ENCODE measurements around the gene RNF222.

RNF222 gene

DNA sequence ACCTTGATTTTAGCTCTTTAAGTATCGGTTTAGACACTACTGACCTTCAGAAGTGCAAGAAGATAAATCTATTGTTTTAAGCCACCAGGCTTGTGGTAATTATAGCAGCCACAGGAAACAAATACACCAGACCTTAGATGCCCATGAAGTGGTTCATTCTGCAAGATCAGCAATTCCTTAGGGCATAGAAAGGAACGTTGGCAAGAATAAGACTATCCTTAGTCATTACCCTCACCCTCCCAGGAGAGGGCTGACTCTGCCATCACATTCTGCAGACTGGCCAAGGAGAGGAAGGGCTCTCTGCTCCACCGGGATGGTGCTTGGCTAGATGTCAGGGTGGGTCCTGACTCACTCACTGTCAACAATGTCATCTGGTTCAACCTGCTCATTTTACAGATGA, 23.9 kb upstream of the RNF222 start:
- DNase-seq (ENCODE audit: insufficient read length, low spot score) (no peak), FAIRE-seq (no peak)

GRCh38 chr17:8420041-8420934, 22.7 kb upstream of the RNF222 start:
- TF ChIP-seq POLR2A (IDR thresholded peaks at IDR 0.05; ENCODE audit: low read depth, low read length): no peak
- FAIRE-seq: peak; percentile 23
- peak; percentile 18 for DNase-seq (ENCODE audit: insufficient read length, low spot score)

More for the DNA sequence above, 23.9 kb upstream of the RNF222 start:
- no peak for TF ChIP-seq POLR2A (IDR thresholded peaks at IDR 0.05; ENCODE audit: low read depth, low read length)

DNA sequence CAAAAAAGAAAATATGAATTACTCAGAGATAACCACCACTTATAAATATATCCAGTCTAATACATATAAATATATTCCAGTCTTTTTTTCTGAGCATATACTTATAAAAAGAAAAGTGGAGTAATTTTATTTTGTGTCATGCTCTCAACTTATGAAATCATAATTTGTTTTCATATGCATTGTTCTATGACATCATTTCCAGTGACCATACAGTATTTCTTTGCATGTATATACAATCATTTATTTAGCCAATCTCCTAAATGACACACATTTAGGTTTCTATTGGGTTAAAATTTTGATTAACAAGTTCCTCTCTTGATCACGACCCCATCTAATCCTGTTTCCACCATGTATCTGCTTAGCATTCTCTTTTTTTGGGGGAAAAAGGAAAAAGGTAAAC, 21.7 kb upstream of the RNF222 start:
- DNase-seq (ENCODE audit: insufficient read length, low spot score) (no peak), FAIRE-seq (no peak)
- TF ChIP-seq POLR2A (IDR thresholded peaks at IDR 0.05; ENCODE audit: low read depth, low read length): no peak

DNA sequence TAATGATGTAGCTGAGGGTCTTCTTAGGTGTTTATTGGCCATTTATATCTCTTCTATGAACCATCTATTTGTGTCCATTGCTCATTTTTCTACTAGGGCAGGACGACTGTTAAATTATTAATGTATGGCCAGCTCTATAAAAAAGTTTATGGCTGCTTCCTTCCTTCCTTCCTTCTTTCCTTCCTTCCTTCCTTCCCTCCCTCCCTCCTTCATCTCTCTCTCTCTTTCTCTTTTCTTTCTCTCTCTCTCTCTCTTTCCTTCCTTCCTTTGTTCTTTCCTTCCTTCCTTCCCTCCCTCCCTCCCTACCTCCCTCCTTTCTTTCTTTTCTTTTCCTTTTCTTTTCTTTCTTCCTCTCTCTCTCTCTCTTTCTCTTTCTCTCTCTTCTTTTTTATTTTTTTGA, 20.8 kb upstream of the RNF222 start:
- no peak for DNase-seq (ENCODE audit: insufficient read length, low spot score)
- TF ChIP-seq POLR2A (IDR thresholded peaks at IDR 0.05; ENCODE audit: low read depth, low read length): no peak
- no peak for FAIRE-seq

DNA sequence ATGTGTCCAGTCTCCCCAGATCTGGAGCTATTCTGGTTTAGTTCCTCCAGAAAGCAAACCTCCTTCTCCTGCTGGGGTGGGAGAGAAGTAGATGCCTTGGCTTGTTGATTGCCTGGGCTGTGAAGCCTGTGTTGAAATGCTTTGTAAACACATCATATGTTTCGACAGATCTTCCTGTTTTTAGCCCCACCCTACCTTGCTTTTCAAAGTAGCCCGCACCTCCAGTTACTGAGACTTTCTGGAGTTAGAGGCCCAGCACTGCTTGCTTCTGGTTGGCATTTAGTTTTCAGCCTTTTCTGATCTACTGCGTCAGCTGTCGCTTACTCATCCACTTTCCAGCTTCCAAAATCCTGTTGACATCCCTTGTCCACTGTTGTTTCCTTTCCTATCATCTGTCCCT, 20.2 kb upstream of the RNF222 start:
- TF ChIP-seq POLR2A (IDR thresholded peaks at IDR 0.05; ENCODE audit: low read depth, low read length): no peak
- FAIRE-seq: no peak
- no peak for DNase-seq (ENCODE audit: insufficient read length, low spot score)

GRCh38 chr17:8413938-8414337, 16.3 kb upstream of the RNF222 start:
- no peak for TF ChIP-seq POLR2A (IDR thresholded peaks at IDR 0.05; ENCODE audit: low read depth, low read length)
- DNase-seq (ENCODE audit: insufficient read length, low spot score) (no peak), FAIRE-seq (no peak)

DNA sequence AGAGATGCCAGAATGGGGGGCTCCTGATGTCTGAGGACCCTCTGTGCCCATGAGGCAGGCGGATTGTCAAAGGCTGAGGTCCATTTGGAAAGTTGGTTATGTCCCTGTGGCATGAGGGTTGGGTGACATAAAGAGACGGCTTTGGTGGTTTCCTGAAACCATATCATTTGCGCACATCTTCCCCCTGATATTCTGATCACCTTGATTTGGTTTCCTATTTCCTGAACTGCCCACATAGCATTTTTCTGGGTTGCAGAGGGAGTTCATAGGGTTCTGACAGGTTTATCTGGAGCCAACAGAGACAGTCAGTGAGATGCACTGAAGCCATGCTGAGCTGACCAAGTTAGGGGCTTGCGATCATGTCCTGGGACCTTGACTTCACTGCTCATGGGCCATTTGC, 15.7 kb upstream of the RNF222 start:
- TF ChIP-seq POLR2A (IDR thresholded peaks at IDR 0.05; ENCODE audit: low read depth, low read length): no peak
- no peak for FAIRE-seq
- no peak for DNase-seq (ENCODE audit: insufficient read length, low spot score)

DNA sequence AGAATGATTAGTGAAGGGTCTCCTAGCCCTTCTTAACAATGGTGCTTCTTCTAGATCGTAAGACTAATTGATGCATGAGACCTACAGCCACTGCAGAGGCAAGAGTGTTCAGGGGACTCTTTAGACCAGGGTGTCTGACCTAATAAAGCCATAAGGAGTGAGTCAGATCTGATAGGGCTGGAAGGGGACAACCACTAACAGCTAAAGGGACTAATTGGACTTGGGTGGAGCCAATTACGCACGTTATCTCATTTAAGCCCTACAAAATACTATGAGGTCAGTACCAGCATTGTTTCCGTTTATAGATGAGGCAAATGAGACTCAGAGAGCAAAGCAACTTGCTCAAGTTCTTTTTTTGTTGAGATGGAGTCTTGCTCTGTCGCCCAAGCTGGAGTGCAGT, 14.5 kb upstream of the RNF222 start:
- DNase-seq (ENCODE audit: insufficient read length, low spot score): no peak
- FAIRE-seq: no peak
- TF ChIP-seq POLR2A (IDR thresholded peaks at IDR 0.05; ENCODE audit: low read depth, low read length): no peak

DNA sequence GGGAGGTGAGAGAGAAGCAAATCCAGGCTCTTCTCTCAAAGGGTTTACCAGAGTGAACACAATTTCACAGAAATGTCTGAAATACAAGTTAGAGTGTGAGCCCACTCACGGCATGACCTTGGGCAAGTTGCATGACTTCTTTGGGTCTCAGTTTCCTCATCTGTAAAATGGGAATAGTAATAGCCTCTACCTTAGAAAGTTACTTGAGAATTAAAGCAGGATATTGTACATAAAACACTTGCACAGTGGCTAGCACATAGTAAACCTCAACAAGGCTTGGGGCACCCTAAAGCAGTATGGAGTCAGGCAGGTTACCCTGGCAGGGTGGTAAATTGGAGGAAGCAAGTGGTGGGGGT, 13.2 kb upstream of the RNF222 start:
- no peak for TF ChIP-seq POLR2A (IDR thresholded peaks at IDR 0.05; ENCODE audit: low read depth, low read length)
- no peak for FAIRE-seq
- DNase-seq (ENCODE audit: insufficient read length, low spot score): no peak

- DNase-seq (ENCODE audit: insufficient read length, low spot score) (peak; percentile 71), FAIRE-seq (peak; percentile 94)
- TF ChIP-seq POLR2A (IDR thresholded peaks at IDR 0.05; ENCODE audit: low read depth, low read length): no peak
These were observed 12.6 kb upstream of the RNF222 start for GRCh38 chr17:8409966-8410882.

- no peak for TF ChIP-seq POLR2A (IDR thresholded peaks at IDR 0.05; ENCODE audit: low read depth, low read length)
- DNase-seq (ENCODE audit: insufficient read length, low spot score) (no peak), FAIRE-seq (no peak)
These were observed 10.7 kb upstream of the RNF222 start for GRCh38 chr17:8408371-8408770.

DNA sequence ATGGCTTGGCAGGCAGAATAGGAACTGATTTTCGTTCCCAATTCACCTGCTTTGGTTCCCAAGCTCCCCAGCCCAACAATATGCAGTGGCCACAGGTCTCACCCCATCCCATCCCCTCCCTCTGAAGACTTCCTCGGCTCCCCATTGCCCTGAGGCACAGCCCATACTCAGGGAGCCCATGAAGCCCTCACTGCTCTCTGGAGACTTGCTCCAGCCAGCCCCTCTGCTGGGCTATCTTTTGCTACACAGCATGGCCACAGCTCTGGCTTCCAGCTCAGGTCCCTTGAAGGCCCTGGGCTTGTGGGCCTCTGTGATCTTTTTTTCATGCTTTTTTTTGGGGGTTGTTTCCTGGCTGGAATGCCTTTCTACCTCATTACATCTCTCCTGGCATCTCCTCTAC, 8.5 kb upstream of the RNF222 start:
- TF ChIP-seq POLR2A (IDR thresholded peaks at IDR 0.05; ENCODE audit: low read depth, low read length): no peak
- FAIRE-seq: no peak
- no peak for DNase-seq (ENCODE audit: insufficient read length, low spot score)

DNA sequence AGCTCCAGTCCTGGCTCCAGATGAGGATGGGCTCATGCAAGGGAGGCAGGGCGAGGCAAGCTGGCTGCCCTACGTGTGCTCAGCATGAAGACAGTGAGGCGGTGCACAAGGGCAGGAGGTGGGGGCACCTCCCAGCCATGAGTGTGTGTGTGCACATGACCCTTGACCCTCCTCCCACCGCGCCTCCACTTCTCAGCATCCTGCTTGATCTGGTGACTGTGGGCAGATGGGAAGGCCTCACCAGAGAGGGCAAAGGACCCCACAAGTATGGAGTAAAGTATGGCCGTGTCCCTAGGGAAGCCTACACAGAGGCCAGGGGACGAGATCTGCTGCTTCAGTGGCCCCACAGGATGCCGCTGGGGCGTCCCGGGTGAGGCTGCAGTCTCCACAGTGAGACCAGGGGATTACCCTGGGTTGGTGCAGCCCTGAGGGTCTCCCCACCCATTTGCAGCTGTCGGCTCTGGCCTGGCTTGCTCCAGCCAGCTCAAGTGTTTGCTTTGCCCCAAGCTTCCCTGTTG, 7.9 kb upstream of the RNF222 start:
- DNase-seq (ENCODE audit: insufficient read length, low spot score) (no peak), FAIRE-seq (no peak)
- TF ChIP-seq POLR2A (IDR thresholded peaks at IDR 0.05; ENCODE audit: low read depth, low read length): no peak

DNA sequence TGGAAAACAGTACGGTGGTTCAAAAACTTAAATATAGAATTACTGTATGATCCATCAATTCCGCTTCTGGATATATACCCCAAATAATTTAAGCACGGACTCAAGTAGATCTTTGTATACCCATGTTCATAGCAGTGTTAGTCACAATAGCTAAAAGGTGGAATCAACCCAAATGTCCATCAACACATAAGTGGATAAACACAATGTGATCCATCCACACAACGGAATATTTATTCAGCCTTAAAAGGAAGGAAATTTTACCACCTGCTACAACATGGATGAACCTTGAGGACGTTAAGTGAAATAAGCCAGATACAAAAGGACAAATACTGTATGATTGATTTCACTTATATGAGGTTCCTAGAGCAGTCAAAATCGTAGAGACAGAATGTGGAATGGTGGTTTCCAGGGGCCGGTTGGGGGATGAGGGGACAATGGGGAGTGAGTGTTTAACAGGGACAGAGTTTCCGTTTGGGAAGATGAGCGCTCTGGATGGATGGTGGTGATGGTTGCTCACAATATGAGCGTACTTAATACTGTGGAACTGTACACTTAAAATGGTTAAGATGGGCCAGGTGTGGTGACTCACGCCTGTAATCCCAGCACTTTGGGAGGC, 5.4 kb upstream of the RNF222 start:
- FAIRE-seq (no peak), DNase-seq (ENCODE audit: insufficient read length, low spot score) (no peak)
- TF ChIP-seq POLR2A (IDR thresholded peaks at IDR 0.05; ENCODE audit: low read depth, low read length): no peak
